Measurements from ENCODE around the gene CTAGE1. TPM values are rescaled to one million over a fixed set of nuclear protein-coding genes. Genes with fewer than 3 reads are reported as not detected.

The CTAGE1 gene
- total and polyA plus RNA-seq, 4 donors: 0.06 TPM; not detected in 3

DNA sequence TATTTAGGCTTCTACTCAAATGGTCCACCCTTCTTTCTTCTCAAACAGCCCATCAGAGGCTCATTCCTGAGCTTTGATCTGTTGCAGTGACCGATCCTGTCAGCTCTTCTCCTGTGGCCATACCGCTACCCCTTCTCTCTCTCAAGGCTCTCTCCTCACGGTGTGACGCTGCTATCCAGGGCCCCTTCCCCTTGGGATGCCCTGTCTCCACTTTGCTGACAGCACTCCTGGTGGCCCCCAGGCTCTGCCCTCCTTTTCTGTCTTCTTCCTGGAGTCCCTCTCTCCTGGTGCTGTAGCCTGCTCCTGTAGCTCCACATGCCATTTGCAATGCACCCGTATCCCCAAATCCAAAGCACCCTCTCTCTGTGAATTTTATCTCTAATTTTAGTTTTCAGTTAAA lies 45.4 kb upstream of the CTAGE1 start:
- 89 to 93% methylated on average over 5 of the region's 5 CpGs for WGBS, 2 donors
- ATAC-seq (ENCODE audit: insufficient read depth, low FRiP score) (no peak), DNase-seq (no peak)
- no peak overlapping the region for H3K4me3 ChIP-seq
- H3K9ac ChIP-seq (ENCODE audit: insufficient read depth in 1 of 2, low read length in 2 of 2): no peak overlapping the region
- H3K9me3 ChIP-seq (ENCODE audit: control insufficient read depth in 4 of 4, insufficient read depth in 3 of 4, low read length in 3 of 4): no peaks in the 10 kb centered on the region
- TF ChIP-seq, protein P1, sequence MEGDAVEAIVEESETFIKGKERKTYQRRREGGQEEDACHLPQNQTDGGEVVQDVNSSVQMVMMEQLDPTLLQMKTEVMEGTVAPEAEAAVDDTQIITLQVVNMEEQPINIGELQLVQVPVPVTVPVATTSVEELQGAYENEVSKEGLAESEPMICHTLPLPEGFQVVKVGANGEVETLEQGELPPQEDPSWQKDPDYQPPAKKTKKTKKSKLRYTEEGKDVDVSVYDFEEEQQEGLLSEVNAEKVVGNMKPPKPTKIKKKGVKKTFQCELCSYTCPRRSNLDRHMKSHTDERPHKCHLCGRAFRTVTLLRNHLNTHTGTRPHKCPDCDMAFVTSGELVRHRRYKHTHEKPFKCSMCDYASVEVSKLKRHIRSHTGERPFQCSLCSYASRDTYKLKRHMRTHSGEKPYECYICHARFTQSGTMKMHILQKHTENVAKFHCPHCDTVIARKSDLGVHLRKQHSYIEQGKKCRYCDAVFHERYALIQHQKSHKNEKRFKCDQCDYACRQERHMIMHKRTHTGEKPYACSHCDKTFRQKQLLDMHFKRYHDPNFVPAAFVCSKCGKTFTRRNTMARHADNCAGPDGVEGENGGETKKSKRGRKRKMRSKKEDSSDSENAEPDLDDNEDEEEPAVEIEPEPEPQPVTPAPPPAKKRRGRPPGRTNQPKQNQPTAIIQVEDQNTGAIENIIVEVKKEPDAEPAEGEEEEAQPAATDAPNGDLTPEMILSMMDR (IDR thresholded peaks at IDR 0.05; ENCODE audit: control extremely low read depth, extremely low read depth): no peak
- peaks cover 10 to 23% (median 11%) of the 10 kb centered on the region in 5 donors for H3K4me1 ChIP-seq (ENCODE audit: control insufficient read depth in 5 of 5, insufficient read depth in 5 of 5, low read length in 5 of 5)
- no peak overlapping the region for H3K27ac ChIP-seq (ENCODE audit: low read depth in 1 of 2, low read length in 1 of 2)
- H3K27me3 ChIP-seq (ENCODE audit: control insufficient read depth in 3 of 3, insufficient read depth in 3 of 3, low read length in 2 of 3): no peaks in the 10 kb centered on the region
- no peaks in the 10 kb centered on the region for H3K36me3 ChIP-seq (ENCODE audit: control insufficient read depth in 4 of 4, insufficient read depth in 4 of 4, low read length in 4 of 4)

DNA sequence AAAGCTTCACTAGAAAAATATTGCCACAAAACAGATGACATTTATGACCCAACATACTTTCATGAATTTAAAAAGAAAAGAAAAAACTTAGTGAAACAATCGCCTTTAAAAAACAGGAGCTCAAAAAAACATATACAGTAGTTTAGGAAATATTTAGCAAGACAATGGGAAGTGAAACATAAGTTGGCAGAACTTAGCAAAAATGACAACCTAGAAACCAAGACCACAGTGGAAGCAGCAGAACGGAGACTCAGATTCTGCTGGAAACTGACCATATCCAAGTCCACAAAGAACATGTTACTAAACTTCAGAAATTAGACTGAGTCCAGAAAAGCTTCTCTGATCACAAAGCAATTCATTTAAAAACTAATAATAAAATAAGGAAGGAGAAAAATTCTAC lies 41.8 kb upstream of the CTAGE1 start:
- no peak for ATAC-seq (ENCODE audit: insufficient read depth, low FRiP score)
- no peak for DNase-seq
- H3K4me1 ChIP-seq (ENCODE audit: control insufficient read depth in 5 of 5, insufficient read depth in 5 of 5, low read length in 5 of 5): peaks cover 0 to 36% (median 2%) of the 10 kb centered on the region in 5 donors
- TF ChIP-seq, protein P1 (IDR thresholded peaks at IDR 0.05; ENCODE audit: control extremely low read depth, extremely low read depth): no peak
- H3K36me3 ChIP-seq (ENCODE audit: control insufficient read depth in 4 of 4, insufficient read depth in 4 of 4, low read length in 4 of 4): no peaks in the 10 kb centered on the region
- 73% methylated on average over 2 of the region's 2 CpGs for WGBS, 2 donors
- H3K9me3 ChIP-seq (ENCODE audit: control insufficient read depth in 4 of 4, insufficient read depth in 3 of 4, low read length in 3 of 4): no peaks in the 10 kb centered on the region
- H3K27me3 ChIP-seq (ENCODE audit: control insufficient read depth in 3 of 3, insufficient read depth in 3 of 3, low read length in 2 of 3): no peaks in the 10 kb centered on the region
- H3K4me3 ChIP-seq: no peak overlapping the region
- H3K9ac ChIP-seq (ENCODE audit: insufficient read depth in 1 of 2, low read length in 2 of 2): no peak overlapping the region
- H3K27ac ChIP-seq (ENCODE audit: low read depth in 1 of 2, low read length in 1 of 2): no peak overlapping the region

DNA sequence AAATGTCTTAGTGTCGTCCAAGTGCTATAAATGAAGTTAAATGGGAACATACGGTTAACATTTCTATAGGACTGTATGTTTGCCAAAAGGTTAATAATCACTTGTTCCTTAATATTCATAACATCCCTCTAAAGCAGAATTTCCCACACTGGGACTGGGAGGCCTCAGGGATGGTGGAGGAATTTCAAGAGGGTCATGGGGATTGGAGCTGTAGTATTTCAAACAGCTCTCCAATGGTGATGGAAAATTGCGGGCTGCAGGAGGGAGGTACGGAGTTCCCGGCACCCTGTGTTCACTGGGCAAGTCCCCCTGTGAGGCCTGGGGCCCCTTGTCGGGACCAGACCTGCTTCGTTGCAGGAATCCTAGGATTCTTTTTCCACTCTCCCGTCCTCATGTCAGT lies 39.8 kb upstream of the CTAGE1 start:
- no peaks in the 10 kb centered on the region for H3K36me3 ChIP-seq (ENCODE audit: control insufficient read depth in 4 of 4, insufficient read depth in 4 of 4, low read length in 4 of 4)
- H3K9me3 ChIP-seq (ENCODE audit: control insufficient read depth in 4 of 4, insufficient read depth in 3 of 4, low read length in 3 of 4): no peaks in the 10 kb centered on the region
- DNase-seq: peak in 2 of 3 donors; percentile 49 to 55
- H3K4me3 ChIP-seq: no peak overlapping the region
- no peak overlapping the region for H3K9ac ChIP-seq (ENCODE audit: insufficient read depth in 1 of 2, low read length in 2 of 2)
- no peak overlapping the region for H3K27ac ChIP-seq (ENCODE audit: low read depth in 1 of 2, low read length in 1 of 2)
- TF ChIP-seq, protein P1 (IDR thresholded peaks at IDR 0.05; ENCODE audit: control extremely low read depth, extremely low read depth): no peak
- ATAC-seq (ENCODE audit: insufficient read depth, low FRiP score): no peak
- no peaks in the 10 kb centered on the region for H3K27me3 ChIP-seq (ENCODE audit: control insufficient read depth in 3 of 3, insufficient read depth in 3 of 3, low read length in 2 of 3)
- peaks cover 0 to 53% (median 4%) of the 10 kb centered on the region in 5 donors for H3K4me1 ChIP-seq (ENCODE audit: control insufficient read depth in 5 of 5, insufficient read depth in 5 of 5, low read length in 5 of 5)
- WGBS, 2 donors: 89 to 92% methylated on average over 8 of the region's 8 CpGs

DNA sequence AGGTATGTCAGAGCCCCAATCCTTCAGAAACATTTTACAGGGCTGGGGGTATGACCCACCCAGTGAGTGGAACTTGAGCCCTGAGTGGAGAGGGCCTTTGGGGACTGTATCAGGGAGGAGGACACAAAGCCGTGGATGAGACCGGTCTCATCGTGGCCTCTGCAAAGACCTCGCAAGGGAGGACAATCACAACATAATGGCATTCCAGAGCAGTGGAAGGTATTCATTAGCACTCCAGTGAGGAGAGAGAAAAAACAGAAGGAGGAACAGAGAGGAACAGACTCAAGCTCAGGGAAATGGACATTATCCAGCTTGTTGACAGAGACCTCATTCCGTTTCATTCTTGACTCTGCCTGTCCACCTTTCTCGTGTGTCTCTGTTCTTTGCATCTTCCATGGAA lies 38.8 kb upstream of the CTAGE1 start:
- Histone ChIP-seq H3K27me3 (ENCODE audit: control insufficient read depth in 3 of 3, insufficient read depth in 3 of 3, low read length in 2 of 3) (no peaks in the 10 kb centered on the region), H3K36me3 (ENCODE audit: control insufficient read depth in 4 of 4, insufficient read depth in 4 of 4, low read length in 4 of 4) (no peaks in the 10 kb centered on the region), H3K4me1 (ENCODE audit: control insufficient read depth in 5 of 5, insufficient read depth in 5 of 5, low read length in 5 of 5) (peaks cover 0 to 54% (median 7%) of the 10 kb centered on the region in 5 donors), H3K27ac (ENCODE audit: low read depth in 1 of 2, low read length in 1 of 2) (no peak overlapping the region), H3K9me3 (ENCODE audit: control insufficient read depth in 4 of 4, insufficient read depth in 3 of 4, low read length in 3 of 4) (no peaks in the 10 kb centered on the region), H3K4me3 (no peak overlapping the region), H3K9ac (ENCODE audit: insufficient read depth in 1 of 2, low read length in 2 of 2) (no peak overlapping the region)
- WGBS, 2 donors: 86 to 89% methylated on average over 6 of the region's 6 CpGs
- TF ChIP-seq, protein P1 (IDR thresholded peaks at IDR 0.05; ENCODE audit: control extremely low read depth, extremely low read depth): no peak
- peak in 1 of 3 donors; percentile 36 for DNase-seq
- ATAC-seq (ENCODE audit: insufficient read depth, low FRiP score): no peak

Data from lung (tissue), 12 donors.